ENCODE data around the gene GPR162. TPM values are rescaled to one million over a fixed set of nuclear protein-coding genes. Genes with fewer than 3 reads are reported as not detected.
A peak's percentile ranks its signal among the peaks of the same experiment; 100 is the strongest.

GPR162 gene
- total and polyA plus RNA-seq, 4 experiments from 2014 or later, result 0.32 TPM; not detected in 3

GRCh38 chr12:6792522-6793201 is 29.0 kb upstream of the GPR162 start:
- H3K9me3 ChIP-seq (ENCODE audit: control insufficient read depth in 1 of 2, low read length in 2 of 2), result no peaks in the 10 kb centered on the region
- peak; percentile 59 to 73 (median 66) for DNase-seq
- no peaks in the 10 kb centered on the region for H3K27me3 ChIP-seq (ENCODE audit: insufficient read depth, low read length)
- peak overlapping the region; percentile 83 for H3K27ac ChIP-seq (ENCODE audit: low read depth, low read length)
- H3K4me1 ChIP-seq (ENCODE audit: insufficient read depth, low read length), result peaks cover 55% of the 10 kb centered on the region
- peak overlapping the region; percentile 95 to 99 (median 98) for H3K4me3 Mint-ChIP-seq
- peak overlapping the region; percentile 90 to 99 (median 98) for H3K27ac Mint-ChIP-seq
- H3K4me3 ChIP-seq (ENCODE audit: low read length in 2 of 2), result peak overlapping the region; percentile 79
- H3K9me3 Mint-ChIP-seq, result no peaks in the 10 kb centered on the region
- H3K36me3 ChIP-seq (ENCODE audit: insufficient read depth, low read length), result peaks cover 28% of the 10 kb centered on the region
- POLR2A ChIA-PET (ENCODE audit: partially characterized antibody), result interaction anchor here (0.7 to 3.6 kb wide), 26 partner anchors 11 to 258 kb away, joined by 3 to 29 read pairs (median 8); partner anchors contain the start of genes C12orf57, CDCA3, COPS7A and GAPDH
- H3K27me3 Mint-ChIP-seq, result no peaks in the 10 kb centered on the region
- intact Hi-C loops (cut with micrococcal nuclease), result loop anchor here (2.0 kb wide), 2 partner anchors 26 to 32 kb away; partner anchors contain the start of gene PTMS
- peaks cover 50 to 92% (median 66%) of the 10 kb centered on the region in 4 donors for H3K4me1 Mint-ChIP-seq
- CTCF ChIA-PET (ENCODE audit: partially characterized antibody), result interaction anchor here (0.6 to 28.3 kb wide), 14 partner anchors 9 to 235 kb away, joined by 3 to 303 read pairs (median 8); partner anchors contain the start of genes COPS7A, GPR162, MLF2 and NOP2
- peaks cover 21 to 61% of the 10 kb centered on the region in 2 donors for H3K36me3 Mint-ChIP-seq

DNA sequence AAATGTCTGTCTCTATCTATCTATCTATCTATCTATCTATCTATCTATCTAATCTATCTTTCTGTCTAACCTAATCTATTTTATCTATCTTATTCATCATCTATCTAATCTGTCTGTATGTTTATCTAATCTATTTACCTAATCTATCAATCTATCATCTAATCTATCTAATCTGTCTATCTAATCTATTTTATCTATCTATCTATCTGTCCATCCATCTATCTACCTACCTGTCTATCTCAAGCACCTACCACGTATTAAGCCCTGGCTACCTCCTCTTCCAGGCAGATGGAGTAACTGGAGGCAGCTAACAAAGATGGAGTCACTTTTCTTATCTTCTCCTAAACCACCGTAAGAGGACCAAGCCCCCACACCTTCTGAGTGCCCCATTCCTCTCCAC is 26.5 kb upstream of the GPR162 start:
- no peaks in the 10 kb centered on the region for H3K27me3 ChIP-seq (ENCODE audit: insufficient read depth, low read length)
- intact Hi-C loops (cut with micrococcal nuclease), result no loop called here
- H3K36me3 ChIP-seq (ENCODE audit: insufficient read depth, low read length), result peaks cover 43% of the 10 kb centered on the region
- no peaks in the 10 kb centered on the region for H3K9me3 Mint-ChIP-seq
- H3K4me1 ChIP-seq (ENCODE audit: insufficient read depth, low read length), result peaks cover 56% of the 10 kb centered on the region
- H3K27me3 Mint-ChIP-seq, result no peaks in the 10 kb centered on the region
- H3K4me3 Mint-ChIP-seq, result peak overlapping the region in 4 of 8 donors; percentile 15 to 62 (median 50)
- H3K4me1 Mint-ChIP-seq, result peaks cover 53 to 94% (median 71%) of the 10 kb centered on the region in 4 donors
- POLR2A ChIA-PET (ENCODE audit: partially characterized antibody), result interaction anchor here (0.6 to 1.9 kb wide), 4 partner anchors 8 to 28 kb away, joined by 3 to 7 read pairs (median 4); no protein-coding TSS in a partner anchor
- no peak overlapping the region for H3K4me3 ChIP-seq (ENCODE audit: low read length in 2 of 2)
- H3K27ac Mint-ChIP-seq, result peak overlapping the region; percentile 10 to 87 (median 73)
- CTCF ChIA-PET (ENCODE audit: partially characterized antibody), result interaction anchor here (2.0 to 28.3 kb wide), 4 partner anchors 16 to 42 kb away, joined by 7 to 303 read pairs (median 10); partner anchors contain the start of genes GPR162, MLF2, P3H3 and PTMS
- H3K9me3 ChIP-seq (ENCODE audit: control insufficient read depth in 1 of 2, low read length in 2 of 2), result no peaks in the 10 kb centered on the region
- H3K27ac ChIP-seq (ENCODE audit: low read depth, low read length), result peak overlapping the region; percentile 18
- no peak for DNase-seq
- H3K36me3 Mint-ChIP-seq, result peaks cover 39 to 75% of the 10 kb centered on the region in 2 donors

DNA sequence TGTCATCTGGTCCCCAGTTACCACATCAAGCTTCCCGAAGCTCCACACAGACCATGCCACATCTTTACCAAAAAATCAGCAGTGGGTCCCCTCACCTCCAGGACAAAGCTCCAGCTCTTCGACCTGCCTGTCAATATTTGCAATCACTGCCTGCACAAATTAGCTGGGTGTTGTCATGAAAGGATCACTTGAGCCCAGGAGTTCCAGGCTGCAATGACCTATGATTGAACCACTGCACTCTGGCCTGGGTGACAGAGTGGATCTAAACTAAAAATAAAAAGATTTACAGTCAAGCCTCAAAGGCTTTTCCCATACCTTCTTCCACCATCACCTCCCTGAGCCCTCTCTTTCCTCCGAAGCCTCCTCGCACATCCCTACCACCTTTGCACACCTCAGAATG is 25.0 kb upstream of the GPR162 start:
- Mint-ChIP-seq H3K36me3 (peaks cover 41 to 75% of the 10 kb centered on the region in 2 donors), H3K4me1 (peaks cover 51 to 83% (median 66%) of the 10 kb centered on the region in 4 donors), H3K27me3 (no peaks in the 10 kb centered on the region), H3K27ac (peak overlapping the region; percentile 5 to 82 (median 65)), H3K4me3 (peak overlapping the region in 2 of 8 donors; percentile 10 to 59), H3K9me3 (no peaks in the 10 kb centered on the region)
- CTCF ChIA-PET (ENCODE audit: partially characterized antibody), result interaction anchor here (0.7 to 28.3 kb wide), 6 partner anchors 10 to 43 kb away, joined by 3 to 303 read pairs (median 5); partner anchors contain the start of genes GPR162, MLF2, P3H3 and PTMS
- Histone ChIP-seq H3K9me3 (ENCODE audit: control insufficient read depth in 1 of 2, low read length in 2 of 2) (no peaks in the 10 kb centered on the region), H3K4me3 (ENCODE audit: low read length in 2 of 2) (no peak overlapping the region), H3K27ac (ENCODE audit: low read depth, low read length) (no peak overlapping the region), H3K27me3 (ENCODE audit: insufficient read depth, low read length) (no peaks in the 10 kb centered on the region), H3K4me1 (ENCODE audit: insufficient read depth, low read length) (peaks cover 57% of the 10 kb centered on the region), H3K36me3 (ENCODE audit: insufficient read depth, low read length) (peaks cover 47% of the 10 kb centered on the region)
- intact Hi-C loops (cut with micrococcal nuclease), result no loop called here
- POLR2A ChIA-PET (ENCODE audit: partially characterized antibody), result interaction anchor here (1.2 to 1.9 kb wide), 5 partner anchors 9 to 28 kb away, joined by 4 to 7 read pairs (median 4); no protein-coding TSS in a partner anchor
- no peak for DNase-seq

- intact Hi-C loops (cut with micrococcal nuclease), result no loop called here
- Histone ChIP-seq H3K27me3 (ENCODE audit: insufficient read depth, low read length) (no peaks in the 10 kb centered on the region), H3K4me3 (ENCODE audit: low read length in 2 of 2) (no peak overlapping the region), H3K27ac (ENCODE audit: low read depth, low read length) (no peak overlapping the region), H3K4me1 (ENCODE audit: insufficient read depth, low read length) (peaks cover 41% of the 10 kb centered on the region), H3K36me3 (ENCODE audit: insufficient read depth, low read length) (peaks cover 63% of the 10 kb centered on the region), H3K9me3 (ENCODE audit: control insufficient read depth in 1 of 2, low read length in 2 of 2) (no peaks in the 10 kb centered on the region)
- no peaks in the 10 kb centered on the region for H3K9me3 Mint-ChIP-seq
- H3K27me3 Mint-ChIP-seq, result no peaks in the 10 kb centered on the region
- DNase-seq, result no peak
- H3K27ac Mint-ChIP-seq, result peak overlapping the region in 2 of 7 donors; percentile 47 to 64
- CTCF ChIA-PET (ENCODE audit: partially characterized antibody), result no interaction called here
- POLR2A ChIA-PET (ENCODE audit: partially characterized antibody), result interaction anchor here (1.2 kb wide), 1 partner anchor 10 kb away, joined by 3 read pairs; the partner anchor contains the start of gene CD4
- H3K36me3 Mint-ChIP-seq, result peaks cover 46 to 72% of the 10 kb centered on the region in 2 donors
- no peak overlapping the region for H3K4me3 Mint-ChIP-seq
- H3K4me1 Mint-ChIP-seq, result peaks cover 35 to 59% (median 47%) of the 10 kb centered on the region in 4 donors
These were observed 22.5 kb upstream of the GPR162 start for GRCh38 chr12:6799147-6799546.

- no peaks in the 10 kb centered on the region for H3K9me3 ChIP-seq (ENCODE audit: control insufficient read depth in 1 of 2, low read length in 2 of 2)
- no peak overlapping the region for H3K4me3 ChIP-seq (ENCODE audit: low read length in 2 of 2)
- H3K27me3 ChIP-seq (ENCODE audit: insufficient read depth, low read length), result no peaks in the 10 kb centered on the region
- no peaks in the 10 kb centered on the region for H3K9me3 Mint-ChIP-seq
- DNase-seq, result no peak
- intact Hi-C loops (cut with micrococcal nuclease), result no loop called here
- peak overlapping the region in 1 of 7 donors; percentile 72 for H3K27ac Mint-ChIP-seq
- peaks cover 22% of the 10 kb centered on the region for H3K36me3 ChIP-seq (ENCODE audit: insufficient read depth, low read length)
- no peaks in the 10 kb centered on the region for H3K27me3 Mint-ChIP-seq
- no peaks in the 10 kb centered on the region for H3K4me1 ChIP-seq (ENCODE audit: insufficient read depth, low read length)
- ChIA-PET CTCF (ENCODE audit: partially characterized antibody) (interaction anchor here (1.0 to 1.4 kb wide), 3 partner anchors 27 to 187 kb away, joined by 3 read pairs; no protein-coding TSS in a partner anchor), POLR2A (ENCODE audit: partially characterized antibody) (interaction anchor here (0.6 kb wide), 1 partner anchor 18 kb away, joined by 3 read pairs; the partner anchor contains the start of gene CD4)
- no peak overlapping the region for H3K27ac ChIP-seq (ENCODE audit: low read depth, low read length)
- peaks cover 0 to 24% (median 12%) of the 10 kb centered on the region in 4 donors for H3K4me1 Mint-ChIP-seq
- no peak overlapping the region for H3K4me3 Mint-ChIP-seq
- H3K36me3 Mint-ChIP-seq, result peaks cover 36 to 39% of the 10 kb centered on the region in 2 donors
These were observed 14.5 kb upstream of the GPR162 start for GRCh38 chr12:6807170-6807569.

DNA sequence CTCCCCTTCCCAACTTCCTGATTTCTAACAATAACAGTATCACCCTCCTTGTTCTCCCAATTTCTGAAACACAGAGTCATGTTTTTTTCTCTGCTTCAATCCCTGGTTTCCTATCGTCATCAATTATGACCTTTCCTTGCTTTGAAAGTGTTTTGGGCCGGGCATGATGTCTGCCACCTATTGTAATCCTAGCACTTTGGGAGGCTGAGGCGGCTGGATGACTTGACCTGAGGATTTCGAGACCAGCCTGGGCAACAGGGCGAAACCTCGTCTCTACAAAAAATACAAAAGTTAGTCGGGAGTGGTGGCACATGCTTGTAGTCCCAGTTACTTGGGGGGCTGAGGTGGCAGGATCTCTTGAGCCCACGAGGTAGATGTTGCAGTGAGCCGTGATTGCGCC is 12.6 kb upstream of the GPR162 start:
- H3K27ac Mint-ChIP-seq, result no peak overlapping the region
- no peaks in the 10 kb centered on the region for H3K27me3 Mint-ChIP-seq
- POLR2A ChIA-PET (ENCODE audit: partially characterized antibody), result interaction anchor here (1.3 to 1.8 kb wide), 3 partner anchors 12 to 17 kb away, joined by 4 to 12 read pairs (median 4); partner anchors contain the start of gene GPR162
- Histone ChIP-seq H3K9me3 (ENCODE audit: control insufficient read depth in 1 of 2, low read length in 2 of 2) (no peaks in the 10 kb centered on the region), H3K27ac (ENCODE audit: low read depth, low read length) (no peak overlapping the region), H3K4me3 (ENCODE audit: low read length in 2 of 2) (no peak overlapping the region), H3K4me1 (ENCODE audit: insufficient read depth, low read length) (no peaks in the 10 kb centered on the region), H3K36me3 (ENCODE audit: insufficient read depth, low read length) (peaks cover 12% of the 10 kb centered on the region), H3K27me3 (ENCODE audit: insufficient read depth, low read length) (no peaks in the 10 kb centered on the region)
- no peaks in the 10 kb centered on the region for H3K9me3 Mint-ChIP-seq
- H3K4me3 Mint-ChIP-seq, result no peak overlapping the region
- no peak for DNase-seq
- H3K36me3 Mint-ChIP-seq, result peaks cover 37 to 40% of the 10 kb centered on the region in 2 donors
- intact Hi-C loops (cut with micrococcal nuclease), result no loop called here
- CTCF ChIA-PET (ENCODE audit: partially characterized antibody), result interaction anchor here (1.0 to 1.4 kb wide), 2 partner anchors 12 to 31 kb away, joined by 4 to 5 read pairs; partner anchors contain the start of gene GPR162
- peaks cover 0 to 23% (median 13%) of the 10 kb centered on the region in 4 donors for H3K4me1 Mint-ChIP-seq

All from CD4-positive, alpha-beta memory T cell (primary cell).